A549 (cell line): ENCODE data around the gene LARP7. TPM values are rescaled to one million over a fixed set of nuclear protein-coding genes. Genes with fewer than 3 reads are reported as not detected.
"Not testable (repeated sequence)": the region's sequence is repeated elsewhere in the genome, so short reads cannot be mapped to it uniquely, and the experiment has no call there.

Source experiments
- ATAC-seq, 2 experiments: fragments of 200-7000 bp in 1 of 2; fragments of >200 bp in 1 of 2; cut with Nextera tagmentation in 1 of 2; cut with Tn5 transposase in 1 of 2; 3 replicates each; pipeline versions ENCODE4 v1.8.0 to v1.9.1; 2018 to 2020; ENCODE audit warnings: mild to moderate bottlenecking in 1 of 2, moderate library complexity in 1 of 2
- CTCF ChIA-PET: fragments of 300-600 bp; sonication (Branson Sonifier 250); formaldehyde crosslinking; extraction: SDS; loops from one replicate; lab custom pipeline; 2021; ENCODE audit warnings: antibody characterized with exemption, inconsistent platforms; lab: Yijun Ruan, JAX
- POLR2A ChIA-PET: fragments of 350-600 bp; formaldehyde crosslinking; extraction: SDS; loops from one replicate; lab custom pipeline; 2021; ENCODE audit warnings: antibody characterized with exemption, inconsistent platforms; lab: Yijun Ruan, JAX
- DNase-seq, 2 experiments: peaks; one replicate each; pipeline versions ENCODE4 v3.0.0 to v3.0.0-alpha.2; 2011 to 2016; ENCODE audit warnings: low read depth in 1 of 2, low spot score in 1 of 2
- FAIRE-seq: peaks from 2 replicates; lab custom pipeline; 2011; peaks lifted over from hg19 to GRCh38; lab: Jason Lieb, UNC
- H3K27ac ChIP-seq, 2 experiments: fragments of >200 bp; sonication (Bioruptor Twin); formaldehyde crosslinking; 3 replicates each; pipeline ENCODE4 v1.5.1; 2016 to 2017
- H3K4me1 ChIP-seq: fragments of >200 bp; sonication (Bioruptor Twin); formaldehyde crosslinking; 3 replicates; pipeline ENCODE4 v1.6.1; 2016
- H3K4me2 ChIP-seq: fragments of >200 bp; sonication (Bioruptor Twin); formaldehyde crosslinking; 3 replicates; pipeline ENCODE4 v1.6.1; 2016
- H3K4me3 ChIP-seq: fragments of >200 bp; sonication (Bioruptor Twin); formaldehyde crosslinking; 3 replicates; pipeline ENCODE4 v1.5.1; 2016
- H3K9me3 ChIP-seq: fragments of >200 bp; sonication (Bioruptor Twin); formaldehyde crosslinking; 3 replicates; pipeline ENCODE4 v1.6.1; 2016
- BHLHE40 ChIP-seq: IDR thresholded peaks from 2 replicates; pipeline ENCODE4 v1.6.1; 2012; ENCODE audit warnings: low read depth, low read length, inconsistent platforms
- FOXS1 ChIP-seq: fragments of 250-450 bp; sonication (Bioruptor Pico); IDR thresholded peaks from 2 replicates; pipeline ENCODE4 v1.5.0; 2020; ENCODE audit warnings: mild to moderate bottlenecking, moderate library complexity
- HOXB5 ChIP-seq: fragments of 250-450 bp; sonication (Bioruptor Pico); IDR thresholded peaks from 2 replicates; pipeline ENCODE4 v1.5.0; 2020; ENCODE audit warnings: mild to moderate bottlenecking, moderate library complexity
- KDM1A ChIP-seq: fragments of 200-600 bp; sonication (generic); IDR thresholded peaks from 2 replicates; pipeline ENCODE4 v1.6.1; 2016; ENCODE audit warnings: low read depth, mild to moderate bottlenecking
- MAZ ChIP-seq: fragments of 150-350 bp; IDR thresholded peaks from 2 replicates; pipeline ENCODE4 v1.6.1; 2014; ENCODE audit warnings: antibody characterized with exemption, low read depth, low read length, borderline replicate concordance
- ZFP36 ChIP-seq: fragments of 450-650 bp; IDR thresholded peaks from 2 replicates; pipeline ENCODE4 v1.6.1; 2014; ENCODE audit warnings: borderline replicate concordance; ENCODE audit not compliant: partially characterized antibody
- ZSCAN20 ChIP-seq: fragments of 250-450 bp; sonication (Bioruptor Pico); IDR thresholded peaks from 2 replicates; pipeline ENCODE4 v1.8.0; 2022; ENCODE audit warnings: mild to moderate bottlenecking, moderate library complexity
- WGBS: methylation state at CpG from one replicate; pipeline ENCODE4 v1.1.6; 2017; ENCODE audit errors: missing lambda C conversion rate; 5-methylcytosine and 5-hydroxymethylcytosine counted together
- polyA plus RNA-seq, 4 experiments: library from polyadenylated mRNA; depleted of rRNA in 3 of 4; stranded (reverse); fragments of >200 nt; fragmentation: RNase III in 1 of 4; extraction: RNeasy Plus Mini Kit Qiagen cat#74134 plus additional on column Dnase treatment in 1 of 4; gene quantifications; 2 replicates in 3 of 4; 3 replicates in 1 of 4; pipeline ENCODE4 v1.2.3, GENCODE V29; 2011 to 2017
- small RNA-seq, 6 experiments: library from RNA; depleted of rRNA; stranded (forward); fragments of <200 nt; gene quantifications; one replicate each; pipeline ENCODE3, GENCODE V24; 2012
- TF ChIP-seq, protein P1 (sequence below): fragments of 450-650 bp; IDR thresholded peaks from 2 replicates; pipeline ENCODE4 v1.6.1; 2014; ENCODE audit warnings: antibody characterized with exemption
- TF ChIP-seq, protein P2 (sequence below): fragments of 250-450 bp; sonication (Bioruptor Pico); IDR thresholded peaks from 2 replicates; pipeline ENCODE4 v1.5.0; 2021; ENCODE audit warnings: mild to moderate bottlenecking, moderate library complexity, borderline replicate concordance
- TF ChIP-seq, protein P3 (sequence below): fragments of 250-450 bp; sonication (Bioruptor Pico); IDR thresholded peaks from 2 replicates; pipeline ENCODE4 v1.5.0; 2020; ENCODE audit warnings: low read depth, mild to moderate bottlenecking, moderate library complexity

The LARP7 gene
- polyA plus RNA-seq, 2 of the 4 experiments (the other 2 are of a cell fraction), result 51.8 to 56.7 TPM

DNA sequence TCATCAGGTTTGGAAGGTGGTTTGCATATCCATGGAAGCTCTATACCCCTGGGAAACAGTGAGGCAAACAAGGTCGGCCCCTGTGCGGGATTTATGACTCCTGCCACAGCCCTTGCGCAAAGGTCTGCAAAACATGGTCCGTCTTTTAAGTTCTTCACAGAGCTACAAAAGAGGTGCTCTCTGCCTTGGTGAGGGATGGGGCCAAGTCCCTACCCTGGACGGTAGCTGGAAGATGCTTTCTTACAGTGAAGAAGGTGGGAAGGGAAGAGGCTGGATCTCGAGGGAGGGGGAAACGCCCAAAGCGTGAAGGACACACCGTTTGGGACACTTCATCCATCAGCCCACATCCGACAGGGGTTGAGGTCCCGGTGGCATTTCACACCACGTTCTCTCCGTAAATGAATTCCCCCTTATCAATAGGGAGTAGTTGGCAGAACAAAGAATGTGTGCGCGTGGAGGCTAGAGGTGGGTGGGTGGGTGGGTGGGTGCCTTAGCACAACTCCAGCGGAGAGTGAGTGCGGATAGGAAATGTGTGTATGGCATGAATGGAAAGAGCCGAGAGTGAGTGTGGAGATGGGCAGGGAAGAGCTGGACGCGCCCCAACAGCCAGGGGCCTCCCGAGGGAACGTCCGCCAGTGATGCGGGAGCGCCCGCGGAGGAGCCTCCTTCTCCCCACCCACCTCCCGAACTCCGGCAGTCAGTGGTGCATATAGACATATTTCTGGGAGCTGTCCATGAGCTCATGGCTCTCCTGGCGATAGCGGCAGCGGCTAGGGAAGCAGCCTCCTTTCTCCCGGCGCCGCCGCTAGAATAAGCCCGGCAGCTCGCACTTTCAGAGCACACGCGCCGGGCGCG is 68.3 kb downstream of the LARP7 start (continued):
- TF ChIP-seq ZSCAN20 (CRISPR knock-in tag), result no peak

DNA sequence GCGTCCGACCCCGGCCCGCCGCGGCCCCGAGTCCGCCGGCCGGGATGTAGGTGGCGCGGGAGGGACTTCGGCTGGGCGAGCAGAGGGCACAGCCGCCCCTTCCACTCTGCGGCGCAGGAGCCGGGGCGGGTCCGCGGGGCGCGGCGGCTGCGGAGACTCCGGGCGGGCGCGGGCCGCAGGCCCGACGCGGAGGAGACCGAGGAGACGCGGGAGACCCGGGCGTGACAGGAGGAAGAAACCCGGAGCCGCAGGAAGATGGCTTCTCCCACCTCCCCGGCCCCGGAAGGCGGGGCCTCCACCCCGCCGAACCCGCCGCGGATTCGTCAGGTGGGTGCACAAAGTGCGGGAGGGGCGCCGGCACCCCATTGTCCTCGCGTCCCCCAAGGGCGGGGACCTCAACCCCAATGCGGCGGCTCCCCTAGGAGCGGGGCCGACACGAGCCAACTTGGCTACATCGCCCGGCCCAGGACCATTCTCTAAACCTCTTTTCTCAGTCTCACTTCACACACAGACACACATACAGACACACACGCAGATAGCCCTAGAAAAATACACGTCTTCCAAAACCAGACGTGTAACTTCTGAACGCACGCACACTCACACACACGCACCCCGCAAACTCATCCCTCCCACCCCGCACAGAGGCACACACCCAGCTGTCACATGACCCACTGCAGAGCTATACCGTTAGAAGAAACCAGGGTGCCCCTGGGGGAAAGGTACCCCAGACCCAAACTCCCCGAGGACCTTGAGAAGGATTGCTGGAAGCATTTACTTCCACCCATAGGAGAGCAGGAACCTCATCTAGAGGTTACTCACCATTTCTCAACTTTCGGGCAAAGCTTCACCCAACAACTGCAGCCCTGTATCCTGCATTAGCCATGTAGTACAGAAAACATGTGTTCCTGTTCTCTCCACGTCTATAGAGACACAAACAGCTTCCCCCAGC is 69.2 kb downstream of the LARP7 start:
- Histone ChIP-seq H3K27ac (peak overlapping the region; percentile 8 to 69; a peak in 4 of 6 replicates), H3K4me3 (peak overlapping the region; percentile 53), H3K4me2 (peak overlapping the region; percentile 91)
- POLR2A ChIA-PET, H3K9me3 ChIP-seq, FAIRE-seq, H3K4me1 ChIP-seq: not testable (repeated sequence)
- CTCF ChIA-PET, result interaction anchor here (1.7 kb wide), 1 partner anchor 59 kb away, joined by 4 read pairs; no protein-coding TSS in a partner anchor
- TF ChIP-seq, protein P1, sequence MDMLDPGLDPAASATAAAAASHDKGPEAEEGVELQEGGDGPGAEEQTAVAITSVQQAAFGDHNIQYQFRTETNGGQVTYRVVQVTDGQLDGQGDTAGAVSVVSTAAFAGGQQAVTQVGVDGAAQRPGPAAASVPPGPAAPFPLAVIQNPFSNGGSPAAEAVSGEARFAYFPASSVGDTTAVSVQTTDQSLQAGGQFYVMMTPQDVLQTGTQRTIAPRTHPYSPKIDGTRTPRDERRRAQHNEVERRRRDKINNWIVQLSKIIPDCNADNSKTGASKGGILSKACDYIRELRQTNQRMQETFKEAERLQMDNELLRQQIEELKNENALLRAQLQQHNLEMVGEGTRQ, result 0 out of 2 replicates have a peak, but pooled peaks have one; percentile 28
- ATAC-seq (peak; percentile 83 to 85), DNase-seq (peak in 1 of 2 experiments; percentile 14)
- 2% methylated on average over 17 of the region's 74 CpGs for WGBS

DNA sequence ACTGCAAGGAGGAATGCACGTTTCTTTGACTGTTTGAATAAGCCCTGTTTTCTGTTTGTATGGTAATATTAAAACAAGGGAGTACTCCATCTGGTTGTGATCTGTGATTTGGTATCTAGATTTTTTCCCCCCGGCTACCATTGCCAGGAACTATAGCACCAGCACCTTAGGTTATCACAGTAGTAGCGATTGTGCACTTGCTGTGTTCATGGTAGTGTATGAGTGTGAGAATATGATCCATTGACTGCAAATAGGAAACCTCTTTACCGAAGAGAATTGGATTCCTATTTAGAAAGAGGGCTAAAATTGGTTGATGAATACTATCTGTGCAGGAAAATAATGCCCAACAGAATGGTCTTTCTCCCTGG is 69.9 kb downstream of the LARP7 start:
- peak in 1 of 2 experiments; percentile 8; a peak in 2 of 6 replicates for ATAC-seq
- H3K4me3 ChIP-seq, result peak overlapping the region; percentile 53; the same call in 2 of the 3 replicates
- no peak for DNase-seq
- TF ChIP-seq, protein P2, sequence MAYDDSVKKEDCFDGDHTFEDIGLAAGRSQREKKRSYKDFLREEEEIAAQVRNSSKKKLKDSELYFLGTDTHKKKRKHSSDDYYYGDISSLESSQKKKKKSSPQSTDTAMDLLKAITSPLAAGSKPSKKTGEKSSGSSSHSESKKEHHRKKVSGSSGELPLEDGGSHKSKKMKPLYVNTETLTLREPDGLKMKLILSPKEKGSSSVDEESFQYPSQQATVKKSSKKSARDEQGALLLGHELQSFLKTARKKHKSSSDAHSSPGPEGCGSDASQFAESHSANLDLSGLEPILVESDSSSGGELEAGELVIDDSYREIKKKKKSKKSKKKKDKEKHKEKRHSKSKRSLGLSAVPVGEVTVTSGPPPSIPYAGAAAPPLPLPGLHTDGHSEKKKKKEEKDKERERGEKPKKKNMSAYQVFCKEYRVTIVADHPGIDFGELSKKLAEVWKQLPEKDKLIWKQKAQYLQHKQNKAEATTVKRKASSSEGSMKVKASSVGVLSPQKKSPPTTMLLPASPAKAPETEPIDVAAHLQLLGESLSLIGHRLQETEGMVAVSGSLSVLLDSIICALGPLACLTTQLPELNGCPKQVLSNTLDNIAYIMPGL (CRISPR knock-in tag), result no peak
- no peak for TF ChIP-seq ZFP36
- TF ChIP-seq MAZ, result no peak
- no peak for TF ChIP-seq BHLHE40
- TF ChIP-seq HOXB5 (CRISPR knock-in tag), result no peak
- TF ChIP-seq, protein P3, sequence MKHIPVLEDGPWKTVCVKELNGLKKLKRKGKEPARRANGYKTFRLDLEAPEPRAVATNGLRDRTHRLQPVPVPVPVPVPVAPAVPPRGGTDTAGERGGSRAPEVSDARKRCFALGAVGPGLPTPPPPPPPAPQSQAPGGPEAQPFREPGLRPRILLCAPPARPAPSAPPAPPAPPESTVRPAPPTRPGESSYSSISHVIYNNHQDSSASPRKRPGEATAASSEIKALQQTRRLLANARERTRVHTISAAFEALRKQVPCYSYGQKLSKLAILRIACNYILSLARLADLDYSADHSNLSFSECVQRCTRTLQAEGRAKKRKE (CRISPR knock-in tag), result no peak
- TF ChIP-seq FOXS1 (CRISPR knock-in tag), result no peak
- no peak for TF ChIP-seq ZSCAN20 (CRISPR knock-in tag)
- TF ChIP-seq KDM1A, result no peak
- TF ChIP-seq, all 56 proteins: peak for 0
- CTCF ChIA-PET, result interaction anchor here (1.7 kb wide), 1 partner anchor 58 kb away, joined by 4 read pairs; no protein-coding TSS in a partner anchor
- Histone ChIP-seq H3K27ac (no peak overlapping the region), H3K4me2 (peak overlapping the region; percentile 91), H3K9me3 (no peaks in the 10 kb centered on the region), H3K4me1 (no peaks in the 10 kb centered on the region)
- 47% methylated on average over 4 of the region's 4 CpGs for WGBS
- FAIRE-seq, result no peak
- POLR2A ChIA-PET, result no interaction called here

Small RNA genes lying within 50 kb of the gene (small RNA-seq; reads per million reads assigned to genes)
- gene MIR302A (0 to 1.8 (median 0) reads per million in 6 experiments), gene MIR302C (0 reads per million in 6 experiments), gene MIR302D (0 reads per million in 6 experiments), gene MIR367 (0 reads per million in 6 experiments), gene WRBP1 (0 reads per million in 6 experiments)

Other genes starting within 250 kb of the LARP7 start
- gene NEUROG2, start 121.0 kb upstream of the LARP7 start, polyA plus RNA-seq (2011; rRNA removed), result not detected in 2 replicates
- not detected in 3 replicates for gene NEUROG2, start 121.0 kb upstream of the LARP7 start, polyA plus RNA-seq (2017; fragmentation: RNase III; extraction: RNeasy Plus Mini Kit Qiagen cat#74134 plus additional on column Dnase treatment)
- gene ZGRF1, start 234 bp upstream of the LARP7 start, polyA plus RNA-seq (2011; rRNA removed), result 4.8 and 7.4 TPM in 2 replicates
- gene ZGRF1, start 234 bp upstream of the LARP7 start, polyA plus RNA-seq (2017; fragmentation: RNase III; extraction: RNeasy Plus Mini Kit Qiagen cat#74134 plus additional on column Dnase treatment), result 4.4 to 5.4 TPM (median 5.1 TPM) in 3 replicates